ENCODE data around the gene CAB39L.

- TF ChIP-seq RAD21 (conservative IDR thresholded peaks at IDR 0.05): no peak
- TF ChIP-seq CTCF (IDR thresholded peaks at IDR 0.05; ENCODE audit: poor library complexity, severe bottlenecking): no peak
- no peak for TF ChIP-seq POLR2AphosphoS5 (IDR thresholded peaks at IDR 0.05)
- TF ChIP-seq REST (IDR thresholded peaks at IDR 0.05; ENCODE audit: borderline replicate concordance): no peak
- TF ChIP-seq SMC3 (conservative IDR thresholded peaks at IDR 0.05; ENCODE audit: poor library complexity): no peak
- no peak for TF ChIP-seq EZH2 (IDR thresholded peaks at IDR 0.05; ENCODE audit: borderline replicate concordance, insufficient read depth, low read length, poor library complexity, severe bottlenecking)
Measured at GRCh38 chr13:49308097-49308875, 135.6 kb downstream of the CAB39L start.
